SU-DHL-6 (cell line): ENCODE results near the gene LY9.

Experiments
- H2AFZ ChIP-seq: fragments of 200-600 bp; sonication (generic); 2 replicates; pipeline ENCODE4 v1.6.1; 2014; ENCODE audit warnings: low read depth, mild to moderate bottlenecking, moderate library complexity, mixed read lengths, antibody characterized with exemption, low read length; ENCODE audit not compliant: severe bottlenecking
- H3F3A ChIP-seq: fragments of 200-600 bp; shearing (Covaris generic); 2 replicates; pipeline ENCODE4 v1.6.0; 2016; ENCODE audit warnings: antibody characterized with exemption, mild to moderate bottlenecking; ENCODE audit not compliant: insufficient read depth
- H3K27ac ChIP-seq: fragments of 200-600 bp; sonication (generic); 2 replicates; pipeline ENCODE4 v1.5.1; 2016; ENCODE audit warnings: low read depth, mild to moderate bottlenecking, low read length, moderate library complexity, mixed read lengths
- H3K27me3 ChIP-seq: fragments of 200-600 bp; sonication (generic), shearing (Covaris generic); 2 replicates; pipeline ENCODE4 v1.6.0; 2014; ENCODE audit warnings: mild to moderate bottlenecking, low read length
- H3K36me3 ChIP-seq: fragments of 200-600 bp; sonication (generic); 2 replicates; pipeline ENCODE4 v1.6.1; 2014; ENCODE audit warnings: mild to moderate bottlenecking, low read length, mixed read lengths
- H3K4me2 ChIP-seq: fragments of 300-600, 200-600 bp; shearing (Covaris generic), sonication (generic); 2 replicates; pipeline ENCODE4 v1.6.0; 2014; ENCODE audit warnings: low read length, low read depth, mild to moderate bottlenecking; ENCODE audit not compliant: poor library complexity, severe bottlenecking
- H3K4me3 ChIP-seq: fragments of 200-600 bp; sonication (generic); 2 replicates; pipeline ENCODE4 v1.5.1; 2014; ENCODE audit warnings: antibody characterized with exemption, low read length, mild to moderate bottlenecking, mixed read lengths; ENCODE audit not compliant: insufficient read depth, poor library complexity, severe bottlenecking
- H3K79me2 ChIP-seq: fragments of 200-600 bp; sonication (generic); 2 replicates; pipeline ENCODE4 v1.6.1; 2014; ENCODE audit warnings: mild to moderate bottlenecking, low read length, moderate library complexity; ENCODE audit not compliant: insufficient read depth
- H3K9ac ChIP-seq: fragments of 200-600 bp; sonication (generic); 2 replicates; pipeline ENCODE4 v1.7.0; 2014; ENCODE audit warnings: mild to moderate bottlenecking, low read length
- H3K9me2 ChIP-seq: fragments of 200-600 bp; sonication (generic); replicated peaks from 2 replicates; pipeline ENCODE4 v1.6.1; 2014; ENCODE audit warnings: low read length; ENCODE audit not compliant: insufficient read depth
- H3K9me3 ChIP-seq: fragments of 200-600 bp; sonication (generic); 2 replicates; pipeline ENCODE4 v1.6.1; 2014; ENCODE audit warnings: low read length, mixed read lengths; ENCODE audit not compliant: insufficient read depth
- H4K20me1 ChIP-seq: fragments of 200-600 bp; sonication (generic); 2 replicates; pipeline ENCODE4 v1.6.1; 2014; ENCODE audit warnings: low read depth, mild to moderate bottlenecking, antibody characterized with exemption, low read length, moderate library complexity, mixed read lengths
- CTCF ChIP-seq: fragments of 200-600 bp; sonication (generic); IDR thresholded peaks from one replicate; pipeline ENCODE4 v1.5.1; 2017; ENCODE audit warnings: antibody characterized with exemption, mild to moderate bottlenecking, low read length, moderate library complexity; ENCODE audit not compliant: insufficient read depth, poor library complexity, severe bottlenecking
- EZH2phosphoT487 ChIP-seq: fragments of 200-600 bp; sonication (generic), shearing (Covaris generic); conservative IDR thresholded peaks from 2 replicates; pipeline ENCODE4 v1.6.1; 2018; ENCODE audit warnings: mild to moderate bottlenecking, antibody characterized with exemption, low read length, moderate library complexity, mixed read lengths

The LY9 gene

GRCh38 chr1:160823296-160823695 is 27.3 kb downstream of the LY9 start:
- no peaks in the 10 kb centered on the region for H3K9me3 ChIP-seq

DNA sequence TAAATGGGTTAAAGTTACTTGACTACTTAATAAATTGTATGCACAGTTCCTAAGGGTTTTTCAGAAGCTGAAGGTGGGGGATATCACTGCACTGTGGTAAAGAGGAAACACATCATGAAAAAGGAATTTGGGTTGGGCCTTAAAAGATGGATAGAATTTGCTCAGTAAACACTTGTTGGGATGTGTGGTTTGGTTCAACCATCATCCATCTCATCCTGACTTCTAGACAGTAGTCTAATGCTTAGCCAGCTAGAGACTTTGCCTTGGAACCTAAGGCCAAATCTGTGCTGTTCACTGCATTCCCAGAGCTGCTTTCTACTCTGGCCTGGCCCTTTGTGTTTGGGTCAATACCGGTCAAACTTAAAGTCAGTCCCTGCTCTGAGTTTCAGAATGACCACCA is 30.6 kb downstream of the LY9 start:
- H3F3A ChIP-seq: no peaks in the 10 kb centered on the region
- H3K4me2 ChIP-seq: no peak overlapping the region
- no peak overlapping the region for H2AFZ ChIP-seq
- no peaks in the 10 kb centered on the region for H3K9me2 ChIP-seq
- no peak overlapping the region for H3K4me3 ChIP-seq
- no peaks in the 10 kb centered on the region for H3K36me3 ChIP-seq
- no peak overlapping the region for H3K27ac ChIP-seq
- H3K27me3 ChIP-seq: no peaks in the 10 kb centered on the region
- H3K9me3 ChIP-seq: no peaks in the 10 kb centered on the region
- no peaks in the 10 kb centered on the region for H3K79me2 ChIP-seq
- TF ChIP-seq EZH2phosphoT487: no peak
- no peak for TF ChIP-seq CTCF
- no peaks in the 10 kb centered on the region for H4K20me1 ChIP-seq
- H3K9ac ChIP-seq: no peak overlapping the region

More at GRCh38 chr1:160823296-160823695, 27.3 kb downstream of the LY9 start:
- Histone ChIP-seq H3K27me3 (no peaks in the 10 kb centered on the region), H3K4me2 (no peak overlapping the region), H3K9ac (no peak overlapping the region), H4K20me1 (no peaks in the 10 kb centered on the region), H2AFZ (no peak overlapping the region), H3K36me3 (no peaks in the 10 kb centered on the region), H3K4me3 (no peak overlapping the region), H3K79me2 (no peaks in the 10 kb centered on the region), H3F3A (no peaks in the 10 kb centered on the region), H3K27ac (no peak overlapping the region), H3K9me2 (no peaks in the 10 kb centered on the region)
- no peak for TF ChIP-seq CTCF
- no peak for TF ChIP-seq EZH2phosphoT487

- H3K36me3 ChIP-seq: no peaks in the 10 kb centered on the region
- no peaks in the 10 kb centered on the region for H4K20me1 ChIP-seq
- H3K9me3 ChIP-seq: no peaks in the 10 kb centered on the region
- no peak overlapping the region for H3K4me3 ChIP-seq
- no peaks in the 10 kb centered on the region for H3F3A ChIP-seq
- no peaks in the 10 kb centered on the region for H3K79me2 ChIP-seq
- no peak for TF ChIP-seq EZH2phosphoT487
- H3K27me3 ChIP-seq: no peaks in the 10 kb centered on the region
- H2AFZ ChIP-seq: no peak overlapping the region
- no peaks in the 10 kb centered on the region for H3K9me2 ChIP-seq
- no peak overlapping the region for H3K9ac ChIP-seq
- H3K27ac ChIP-seq: no peak overlapping the region
- no peak overlapping the region for H3K4me2 ChIP-seq
These were observed 31.4 kb downstream of the LY9 start for GRCh38 chr1:160827418-160827817.

DNA sequence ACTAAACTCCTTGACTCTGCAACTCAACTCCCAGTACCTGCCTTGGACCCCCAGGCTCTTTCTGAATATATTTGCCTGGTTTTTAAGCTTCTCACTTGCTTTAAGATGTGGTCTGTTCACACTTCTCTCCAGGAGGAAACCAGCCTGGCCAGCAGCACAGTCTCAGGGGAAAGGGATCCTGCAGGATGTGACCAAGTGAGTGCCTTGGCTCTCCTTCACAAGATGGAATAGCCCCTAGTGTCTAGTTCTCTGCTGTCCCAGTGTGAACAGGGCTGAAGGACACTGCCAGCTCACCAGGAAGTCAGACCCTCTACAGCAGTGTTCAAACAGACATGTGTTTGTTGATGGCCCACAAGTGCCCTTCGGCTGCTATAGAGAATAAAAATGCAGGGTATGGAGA is 33.8 kb downstream of the LY9 start:
- no peak for TF ChIP-seq EZH2phosphoT487
- no peak for TF ChIP-seq CTCF
- no peaks in the 10 kb centered on the region for H3F3A ChIP-seq
- H3K4me2 ChIP-seq: no peak overlapping the region
- H3K9me3 ChIP-seq: no peaks in the 10 kb centered on the region
- H3K79me2 ChIP-seq: no peaks in the 10 kb centered on the region
- no peak overlapping the region for H3K4me3 ChIP-seq
- H3K9me2 ChIP-seq: no peaks in the 10 kb centered on the region
- no peaks in the 10 kb centered on the region for H3K36me3 ChIP-seq
- H3K9ac ChIP-seq: no peak overlapping the region
- no peak overlapping the region for H3K27ac ChIP-seq
- no peaks in the 10 kb centered on the region for H4K20me1 ChIP-seq
- no peak overlapping the region for H2AFZ ChIP-seq
- H3K27me3 ChIP-seq: no peaks in the 10 kb centered on the region
